GM12878 (cell line): ENCODE data around the gene RPS19BP1. TPM values are rescaled to one million over a fixed set of nuclear protein-coding genes. Genes with fewer than 3 reads are reported as not detected.

Experiments used
- CHD1 ChIP-seq: IDR thresholded peaks from 2 replicates; pipeline ENCODE4 v1.6.1; 2012; ENCODE audit warnings: low read depth, low read length, improper control_type of control experiment
- EP300 ChIP-seq, 2 experiments: fragments of 150-350 bp in 1 of 2; IDR thresholded peaks; 2 replicates each; pipeline ENCODE4 v1.6.1; 2011 to 2012; ENCODE audit warnings: low read depth in 2 of 2, low read length in 2 of 2, borderline replicate concordance in 1 of 2, improper control_type of control experiment in 1 of 2, inconsistent platforms in 1 of 2; ENCODE audit not compliant: control insufficient read depth in 1 of 2
- GATAD2B ChIP-seq: fragments of 450-650 bp; conservative IDR thresholded peaks from 2 replicates; pipeline ENCODE4 v1.6.1; 2017; ENCODE audit warnings: low read depth, mild to moderate bottlenecking, moderate library complexity
- HCFC1 ChIP-seq: fragments of 150-350 bp; IDR thresholded peaks from 2 replicates; pipeline ENCODE4 v1.6.1; 2014; ENCODE audit warnings: low read length
- IRF5 ChIP-seq: fragments of 450-650 bp; IDR thresholded peaks from 2 replicates; pipeline ENCODE4 v1.6.1; 2017; ENCODE audit warnings: borderline replicate concordance
- LARP7 ChIP-seq: fragments of 450-650 bp; IDR thresholded peaks from 2 replicates; pipeline ENCODE4 v1.6.1; 2017; ENCODE audit warnings: mild to moderate bottlenecking
- MXI1 ChIP-seq: fragments of 150-350 bp; IDR thresholded peaks from 2 replicates; pipeline ENCODE4 v1.6.1; 2011; ENCODE audit warnings: low read depth, mild to moderate bottlenecking, inconsistent platforms, low read length, improper control_type of control experiment
- POLR2AphosphoS5 ChIP-seq: IDR thresholded peaks from 2 replicates; pipeline ENCODE4 v1.6.1; 2011; ENCODE audit warnings: mild to moderate bottlenecking, low read length, inconsistent platforms
- RB1 ChIP-seq: fragments of 450-650 bp; formaldehyde crosslinking; IDR thresholded peaks from 2 replicates; pipeline ENCODE4 v1.6.1; 2017; ENCODE audit warnings: mild to moderate bottlenecking, borderline replicate concordance
- RCOR1 ChIP-seq: conservative IDR thresholded peaks from 2 replicates; pipeline ENCODE4 v1.6.1; 2012; ENCODE audit warnings: low read depth, low read length, improper control_type of control experiment
- RELB ChIP-seq: fragments of 450-650 bp; IDR thresholded peaks from 2 replicates; pipeline ENCODE4 v1.6.1; 2017; ENCODE audit warnings: low read depth, mild to moderate bottlenecking, moderate library complexity
- REST ChIP-seq: IDR thresholded peaks from 2 replicates; pipeline ENCODE4 v1.6.1; 2012; ENCODE audit warnings: mild to moderate bottlenecking, low read depth, low read length
- SMAD5 ChIP-seq: IDR thresholded peaks from 2 replicates; pipeline ENCODE4 v1.6.1; 2016; ENCODE audit warnings: antibody characterized with exemption, low read depth
- TCF7 ChIP-seq: IDR thresholded peaks from 2 replicates; pipeline ENCODE4 v1.6.1; 2014; ENCODE audit warnings: antibody characterized with exemption, borderline replicate concordance
- ZBTB11 ChIP-seq: fragments of 450-650 bp; formaldehyde crosslinking; IDR thresholded peaks from 2 replicates; pipeline ENCODE4 v1.5.0; 2022; ENCODE audit warnings: mild to moderate bottlenecking, missing genetic modification characterization
- ZNF274 ChIP-seq: IDR thresholded peaks from one replicate; pipeline ENCODE4 v1.8.0; 2011; ENCODE audit not compliant: insufficient read length, insufficient read depth
- polyA plus RNA-seq, 11 experiments: library from polyadenylated mRNA; depleted of rRNA in 4 of 11; unstranded in 6 of 11; stranded (reverse) in 5 of 11; fragments of >200 nt; fragmentation: Nextera tagmentation in 4 of 11; fragmentation: Illumina TruSeq in 1 of 11; extraction: Ambion mirVana in 4 of 11; extraction: Trizol in 1 of 11; gene quantifications; 1 replicate in 1 of 11; 2 replicates in 10 of 11; pipeline versions ENCODE4 v1.2.1 to v1.2.3, GENCODE V29; 2011 to 2016; ENCODE audit warnings: inconsistent platforms in 2 of 11, missing spikeins in 2 of 11, low read depth in 1 of 11
- total RNA-seq, 4 experiments: library from RNA; depleted of rRNA in 3 of 4; stranded (reverse); fragments of >200 nt in 3 of 4; fragmentation: Illumina TruSeq in 1 of 4; extraction: Trizol in 1 of 4; gene quantifications; 2 replicates each; pipeline versions ENCODE4 v1.2.1 to v1.2.3, GENCODE V29; 2013 to 2021

Gene RPS19BP1
- total and polyA plus RNA-seq, 10 of the 15 experiments (the other 5 are each of a cell fraction or from before 2014, with no cell fraction given), result 2.7 to 206 (median 78.6) TPM

GRCh38 chr22:39502109-39502788 lies 30.3 kb downstream of the RPS19BP1 start, which contains the start of gene MIEF1 (continued):
- 0 out of 2 replicates have a peak, but pooled peaks have one; percentile 41 for TF ChIP-seq RELB
- no peak for TF ChIP-seq GATAD2B
- TF ChIP-seq MXI1, result peak; percentile 93
- TF ChIP-seq HCFC1, result peak; percentile 75
- TF ChIP-seq LARP7, result peak; percentile 21; the same call in 1 of the 2 replicates
- no peak for TF ChIP-seq CHD1
- no peak for TF ChIP-seq REST
- peak; percentile 50 for TF ChIP-seq ZBTB11 (CRISPR knock-in tag)
- no peak for TF ChIP-seq SMAD5
- peak; percentile 86 for TF ChIP-seq POLR2AphosphoS5
- no peak for TF ChIP-seq RCOR1
- TF ChIP-seq EP300 (IDR thresholded peaks at IDR 0.05; ENCODE audit: borderline replicate concordance in 1 of 2, control insufficient read depth in 1 of 2, low read depth in 2 of 2, low read length in 2 of 2), result no peak
- TF ChIP-seq TCF7, result no peak
- TF ChIP-seq ZNF274, result no peak
- TF ChIP-seq RB1, result no peak
- TF ChIP-seq IRF5, result no peak
